Osteoblast (primary cell): Measurements from ENCODE around the gene NR3C1. TPM values are rescaled to one million over a fixed set of nuclear protein-coding genes. Genes with fewer than 3 reads are reported as not detected.

Experiments used
- DNase-seq: peaks from one replicate; pipeline ENCODE4 v3.0.0; 2011; ENCODE audit warnings: low spot score, mixed read lengths; ENCODE audit not compliant: insufficient read length; ENCODE audit errors: missing footprints
- H2AFZ ChIP-seq: 2 replicates; pipeline ENCODE4 v1.6.0; 2011; ENCODE audit warnings: mild to moderate bottlenecking, low read length
- H3K27ac ChIP-seq: 2 replicates; pipeline ENCODE4 v1.5.1; 2011; ENCODE audit warnings: mild to moderate bottlenecking, low read depth, low read length, moderate library complexity
- H3K27me3 ChIP-seq: 2 replicates; pipeline ENCODE4 v1.6.0; 2012; ENCODE audit warnings: mild to moderate bottlenecking, control low read depth, inconsistent platforms, low read length, moderate library complexity; ENCODE audit not compliant: insufficient read depth
- H3K36me3 ChIP-seq: 2 replicates; pipeline ENCODE4 v1.5.1; 2011; ENCODE audit warnings: mild to moderate bottlenecking, low read length, control low read depth, moderate library complexity; ENCODE audit not compliant: insufficient read depth
- H3K4me1 ChIP-seq: 2 replicates; pipeline ENCODE4 v1.5.1; 2011; ENCODE audit warnings: mild to moderate bottlenecking, low read length, control low read depth, moderate library complexity; ENCODE audit not compliant: insufficient read depth
- H3K4me2 ChIP-seq: 2 replicates; pipeline ENCODE4 v1.6.0; 2011; ENCODE audit warnings: mild to moderate bottlenecking, low read length; ENCODE audit not compliant: insufficient read depth
- H3K4me3 ChIP-seq: fragments of 200-600 bp; sonication (generic); 3 replicates; pipeline ENCODE4 v1.5.1; 2012; ENCODE audit warnings: mild to moderate bottlenecking, low read length, inconsistent platforms; ENCODE audit not compliant: insufficient read depth
- H3K79me2 ChIP-seq: 2 replicates; pipeline ENCODE4 v1.6.0; 2012; ENCODE audit warnings: mild to moderate bottlenecking, low read length, control low read depth, inconsistent platforms; ENCODE audit not compliant: insufficient read depth
- H3K9me3 ChIP-seq: 2 replicates; pipeline ENCODE4 v1.5.1; 2011; ENCODE audit warnings: low read depth, low read length, control low read depth
- H4K20me1 ChIP-seq: 2 replicates; pipeline ENCODE4 v1.6.0; 2012; ENCODE audit warnings: mild to moderate bottlenecking, low read length, control low read depth; ENCODE audit not compliant: insufficient read depth
- total RNA-seq: library from RNA; depleted of rRNA; stranded (reverse); fragments of >200 nt; gene quantifications from 2 replicates; pipeline ENCODE4 v1.2.3, GENCODE V29; 2012
- TF ChIP-seq, protein P1 (sequence below): IDR thresholded peaks from 2 replicates; pipeline ENCODE4 v1.5.1; 2011; ENCODE audit warnings: mild to moderate bottlenecking, low read depth, low read length, moderate library complexity; ENCODE audit errors: extremely low read depth

NR3C1 gene
- total RNA-seq, 1 donor = 119 TPM

DNA sequence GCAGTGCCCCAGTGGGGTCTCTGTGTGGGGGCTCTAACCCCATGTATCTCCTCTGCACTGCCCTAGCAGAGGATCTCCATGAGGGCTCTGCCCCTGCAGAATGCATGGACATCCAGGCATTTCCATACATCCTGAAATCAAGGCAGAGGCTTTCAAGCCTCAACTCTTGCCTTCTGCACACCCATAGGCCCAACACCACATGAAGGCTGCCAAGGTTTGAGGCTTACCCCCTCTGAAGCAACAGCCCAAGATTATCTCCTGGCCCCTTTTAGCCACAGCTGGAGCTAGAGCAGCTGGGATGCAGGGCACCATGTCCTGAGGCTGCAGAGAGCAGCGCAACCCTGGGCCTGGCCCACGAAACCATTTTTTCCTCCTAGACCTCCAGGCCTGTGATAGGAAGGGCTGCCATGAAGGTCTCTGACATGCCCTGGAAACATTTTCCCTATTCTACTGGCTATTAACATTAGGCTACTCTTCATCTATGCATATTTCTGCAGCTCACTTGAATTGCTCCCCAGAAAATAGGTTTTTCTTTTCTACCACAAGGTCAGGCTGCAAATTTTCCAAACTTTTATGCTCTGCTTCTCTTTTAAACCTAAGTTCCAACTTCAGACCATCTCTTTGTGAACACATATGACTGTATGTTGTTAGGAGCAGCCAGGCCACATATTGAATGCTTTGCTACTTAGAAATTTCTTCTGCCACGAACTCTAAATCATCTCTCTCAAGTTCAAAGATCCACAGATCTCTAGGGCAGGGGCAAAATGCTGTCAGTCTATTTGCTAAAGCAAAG, 18.4 kb downstream of the NR3C1 start:
- H3K4me3 ChIP-seq = no peak overlapping the region
- no peak overlapping the region for H3K27ac ChIP-seq
- peaks cover 7% of the 10 kb centered on the region for H3K36me3 ChIP-seq

DNA sequence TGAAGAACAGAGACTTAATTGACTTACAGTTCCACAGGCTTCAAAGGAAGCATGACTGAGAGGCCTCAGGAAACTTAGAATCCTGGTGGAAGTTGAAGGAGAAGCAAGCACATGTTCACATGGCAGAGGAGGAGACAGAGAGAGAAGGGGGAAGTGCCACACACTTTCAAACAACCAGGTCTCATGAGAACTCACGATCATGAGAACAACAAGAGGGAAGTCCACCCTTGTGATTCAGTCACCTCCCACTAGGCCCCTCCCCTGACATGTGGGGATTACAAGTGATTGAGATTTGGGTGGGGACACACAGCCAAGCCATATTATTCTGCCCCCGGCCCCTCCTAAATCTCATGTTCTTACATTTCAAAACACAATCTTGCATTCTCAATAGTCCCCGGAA, 19.5 kb downstream of the NR3C1 start:
- TF ChIP-seq, protein P1, sequence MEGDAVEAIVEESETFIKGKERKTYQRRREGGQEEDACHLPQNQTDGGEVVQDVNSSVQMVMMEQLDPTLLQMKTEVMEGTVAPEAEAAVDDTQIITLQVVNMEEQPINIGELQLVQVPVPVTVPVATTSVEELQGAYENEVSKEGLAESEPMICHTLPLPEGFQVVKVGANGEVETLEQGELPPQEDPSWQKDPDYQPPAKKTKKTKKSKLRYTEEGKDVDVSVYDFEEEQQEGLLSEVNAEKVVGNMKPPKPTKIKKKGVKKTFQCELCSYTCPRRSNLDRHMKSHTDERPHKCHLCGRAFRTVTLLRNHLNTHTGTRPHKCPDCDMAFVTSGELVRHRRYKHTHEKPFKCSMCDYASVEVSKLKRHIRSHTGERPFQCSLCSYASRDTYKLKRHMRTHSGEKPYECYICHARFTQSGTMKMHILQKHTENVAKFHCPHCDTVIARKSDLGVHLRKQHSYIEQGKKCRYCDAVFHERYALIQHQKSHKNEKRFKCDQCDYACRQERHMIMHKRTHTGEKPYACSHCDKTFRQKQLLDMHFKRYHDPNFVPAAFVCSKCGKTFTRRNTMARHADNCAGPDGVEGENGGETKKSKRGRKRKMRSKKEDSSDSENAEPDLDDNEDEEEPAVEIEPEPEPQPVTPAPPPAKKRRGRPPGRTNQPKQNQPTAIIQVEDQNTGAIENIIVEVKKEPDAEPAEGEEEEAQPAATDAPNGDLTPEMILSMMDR = no peak
- H3K79me2 ChIP-seq = peaks cover 100% of the 10 kb centered on the region
- no peak overlapping the region for H3K4me3 ChIP-seq
- H3K4me2 ChIP-seq = no peak overlapping the region
- no peak overlapping the region for H3K27ac ChIP-seq
- peaks cover 49% of the 10 kb centered on the region for H4K20me1 ChIP-seq
- no peaks in the 10 kb centered on the region for H3K9me3 ChIP-seq
- no peak overlapping the region for H2AFZ ChIP-seq
- DNase-seq = no peak
- H3K36me3 ChIP-seq = peaks cover 7% of the 10 kb centered on the region
- H3K4me1 ChIP-seq = peaks cover 8% of the 10 kb centered on the region
- no peaks in the 10 kb centered on the region for H3K27me3 ChIP-seq

More for the DNA sequence above, 18.4 kb downstream of the NR3C1 start:
- Histone ChIP-seq H3K9me3 (no peaks in the 10 kb centered on the region), H3K4me1 (peaks cover 8% of the 10 kb centered on the region), H2AFZ (no peak overlapping the region), H3K27me3 (no peaks in the 10 kb centered on the region), H3K4me2 (no peak overlapping the region), H4K20me1 (peaks cover 46% of the 10 kb centered on the region), H3K79me2 (peaks cover 100% of the 10 kb centered on the region)
- TF ChIP-seq, protein P1 = no peak
- no peak for DNase-seq

DNA sequence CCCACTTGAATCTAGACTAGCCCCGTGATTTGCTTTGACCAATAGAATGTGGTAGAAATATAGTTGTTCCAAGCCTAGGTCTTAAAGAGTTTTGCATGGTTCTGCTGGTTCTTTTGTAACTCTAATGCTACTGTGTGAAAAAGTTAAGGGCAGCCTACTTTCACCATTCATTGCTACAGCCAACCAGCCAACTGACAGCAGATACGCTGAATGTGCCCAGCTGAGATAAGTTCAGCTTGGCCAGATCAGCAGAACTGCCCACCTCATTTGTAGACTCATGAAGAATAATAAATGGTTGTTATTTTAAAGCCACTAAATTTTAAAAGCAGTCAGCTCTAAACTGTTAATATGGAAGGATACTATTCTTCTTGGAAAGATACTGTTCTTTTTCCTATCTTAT, 23.9 kb downstream of the NR3C1 start:
- Histone ChIP-seq H3K27me3 (no peaks in the 10 kb centered on the region), H3K36me3 (peaks cover 3% of the 10 kb centered on the region), H3K9me3 (no peaks in the 10 kb centered on the region), H2AFZ (no peak overlapping the region), H3K4me2 (no peak overlapping the region), H3K27ac (no peak overlapping the region), H3K4me3 (no peak overlapping the region), H3K4me1 (peaks cover 18% of the 10 kb centered on the region), H3K79me2 (peaks cover 100% of the 10 kb centered on the region), H4K20me1 (peaks cover 58% of the 10 kb centered on the region)
- no peak for DNase-seq
- TF ChIP-seq, protein P1 = no peak

DNA sequence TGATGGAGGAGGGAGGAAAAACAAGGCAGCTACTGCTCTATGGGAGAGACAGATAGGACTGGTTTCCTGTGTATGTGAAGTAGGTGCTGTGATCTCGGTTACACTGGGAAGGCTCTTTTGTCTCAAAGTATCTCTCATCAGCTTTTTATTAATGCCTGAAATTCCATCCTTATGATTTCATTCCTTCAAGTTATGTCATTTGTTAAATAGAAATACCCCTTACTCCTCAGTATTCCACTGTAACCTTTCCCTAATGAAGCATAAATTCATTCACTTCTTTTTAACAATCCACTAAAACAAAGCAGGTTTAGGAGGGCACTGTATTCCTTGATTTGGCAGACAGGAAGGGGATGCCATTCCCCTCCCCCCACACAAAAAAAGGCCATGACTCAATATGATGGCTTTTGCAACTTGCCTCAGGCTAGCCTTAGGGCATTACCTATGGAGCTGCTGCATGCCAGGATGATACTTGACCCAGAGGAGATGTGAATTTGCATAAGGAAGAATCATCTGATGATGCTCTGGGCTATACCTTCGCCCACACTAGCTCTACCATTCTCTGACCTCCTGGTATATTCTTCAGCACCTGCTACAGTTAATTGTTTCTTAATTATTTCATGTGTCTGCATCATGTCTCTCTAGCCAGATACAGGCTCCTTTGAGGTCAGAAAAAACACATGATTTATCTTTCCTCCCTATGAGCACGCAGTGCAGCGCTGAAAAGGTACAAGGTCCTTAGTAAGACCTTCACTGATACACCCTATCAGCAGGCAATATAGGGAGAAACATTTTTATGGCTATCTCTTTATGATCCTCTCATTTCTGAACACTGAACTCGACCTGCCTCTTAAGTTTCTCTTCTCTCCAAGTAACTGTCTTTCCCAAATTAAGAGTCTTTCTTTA, 26.3 kb downstream of the NR3C1 start:
- TF ChIP-seq, protein P1 = no peak
- peak overlapping the region; percentile 26 for H3K27ac ChIP-seq
- H3K4me3 ChIP-seq = no peak overlapping the region
- peak; percentile 19 for DNase-seq
- H3K36me3 ChIP-seq = peaks cover 3% of the 10 kb centered on the region
- H3K9me3 ChIP-seq = no peaks in the 10 kb centered on the region
- peak overlapping the region; percentile 13 for H3K4me2 ChIP-seq
- H4K20me1 ChIP-seq = peaks cover 49% of the 10 kb centered on the region
- H3K4me1 ChIP-seq = peaks cover 18% of the 10 kb centered on the region
- no peak overlapping the region for H2AFZ ChIP-seq
- H3K79me2 ChIP-seq = peaks cover 100% of the 10 kb centered on the region
- H3K27me3 ChIP-seq = no peaks in the 10 kb centered on the region
